Stimulated activated CD8-positive, alpha-beta memory T cell treated with anti-CD3 and anti-CD28 coated beads, Interleukin-15, amount 100 ng/mL, for 24 hours (primary cell): Measurements from ENCODE around the gene ACSF2.
"Not testable (repeated sequence)": the region's sequence is repeated elsewhere in the genome, so short reads cannot be mapped to it uniquely, and the experiment has no call there.

Experiments
- DNase-seq: peaks from one replicate; pipeline ENCODE4 v3.0.0-alpha.2; 2020; ENCODE audit warnings: low read depth

ACSF2 gene, protein sequence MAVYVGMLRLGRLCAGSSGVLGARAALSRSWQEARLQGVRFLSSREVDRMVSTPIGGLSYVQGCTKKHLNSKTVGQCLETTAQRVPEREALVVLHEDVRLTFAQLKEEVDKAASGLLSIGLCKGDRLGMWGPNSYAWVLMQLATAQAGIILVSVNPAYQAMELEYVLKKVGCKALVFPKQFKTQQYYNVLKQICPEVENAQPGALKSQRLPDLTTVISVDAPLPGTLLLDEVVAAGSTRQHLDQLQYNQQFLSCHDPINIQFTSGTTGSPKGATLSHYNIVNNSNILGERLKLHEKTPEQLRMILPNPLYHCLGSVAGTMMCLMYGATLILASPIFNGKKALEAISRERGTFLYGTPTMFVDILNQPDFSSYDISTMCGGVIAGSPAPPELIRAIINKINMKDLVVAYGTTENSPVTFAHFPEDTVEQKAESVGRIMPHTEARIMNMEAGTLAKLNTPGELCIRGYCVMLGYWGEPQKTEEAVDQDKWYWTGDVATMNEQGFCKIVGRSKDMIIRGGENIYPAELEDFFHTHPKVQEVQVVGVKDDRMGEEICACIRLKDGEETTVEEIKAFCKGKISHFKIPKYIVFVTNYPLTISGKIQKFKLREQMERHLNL

DNA sequence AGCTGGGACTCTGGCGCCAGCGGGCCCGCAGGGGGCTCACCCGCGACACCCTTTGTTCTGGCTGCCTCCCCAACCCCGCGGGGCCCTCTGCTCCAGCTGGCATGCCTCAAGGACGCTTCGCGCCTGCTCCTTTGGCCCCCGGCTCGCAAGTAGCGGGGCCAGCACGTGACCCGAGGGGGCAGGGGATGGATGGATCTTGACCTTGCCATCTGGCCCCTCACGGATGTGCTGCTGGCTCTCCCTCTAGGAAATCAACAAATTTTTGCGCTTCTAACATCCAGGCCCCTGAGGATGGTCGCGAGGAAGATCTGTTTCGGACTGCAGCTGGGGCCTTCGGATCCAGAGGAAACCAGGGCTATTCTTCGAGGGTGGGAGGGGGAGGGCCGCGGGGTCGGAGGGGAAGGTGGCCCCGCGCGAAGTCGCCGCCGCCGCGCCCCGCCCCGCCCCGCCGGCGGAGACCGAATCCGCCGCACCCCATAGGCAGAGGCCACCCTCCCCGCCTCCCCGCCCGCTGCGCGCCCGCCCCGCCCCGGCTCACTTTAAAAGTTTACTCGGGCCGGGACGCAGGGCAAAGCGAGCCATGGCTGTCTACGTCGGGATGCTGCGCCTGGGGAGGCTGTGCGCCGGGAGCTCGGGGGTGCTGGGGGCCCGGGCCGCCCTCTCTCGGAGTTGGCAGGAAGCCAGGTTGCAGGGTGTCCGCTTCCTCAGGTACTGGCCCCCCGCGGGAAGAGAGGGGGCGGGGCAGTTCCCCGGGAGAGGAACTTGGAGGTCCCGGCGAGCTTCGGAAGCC, at the start of gene ACSF2:
ACSF2 (plus strand) TSS at position 537 of the 790 bp plus-strand sequence; CDS start at position 581, 44 bp downstream.
- DNase-seq = peak; percentile 49

GRCh38 chr17:50379351-50380132, 46.5 kb upstream of the ACSF2 start:
- no peak for DNase-seq

- DNase-seq = no peak
Measured at GRCh38 chr17:50380369-50381259, 45.4 kb upstream of the ACSF2 start.

GRCh38 chr17:50381260-50381815, 44.7 kb upstream of the ACSF2 start:
- no peak for DNase-seq

DNA sequence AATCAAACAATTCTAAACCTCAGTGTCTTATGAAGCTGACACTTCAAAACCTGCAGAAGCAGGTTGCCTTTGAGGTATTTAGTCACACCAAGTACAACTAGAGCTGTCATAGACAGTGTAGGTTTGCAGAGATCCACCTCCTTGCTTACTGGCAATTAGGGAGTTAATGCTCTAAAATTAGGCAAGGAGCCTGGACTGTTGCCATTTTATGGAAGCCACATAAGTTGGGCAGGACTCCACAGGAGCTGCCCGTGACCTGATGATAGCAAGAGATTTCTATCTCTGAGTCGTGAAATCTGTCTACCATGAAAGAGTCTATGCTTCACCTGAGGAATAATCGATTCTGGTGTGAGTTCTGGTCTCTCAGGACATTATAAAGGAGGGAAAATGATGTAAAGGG, 44.1 kb upstream of the ACSF2 start:
- DNase-seq = no peak

DNA sequence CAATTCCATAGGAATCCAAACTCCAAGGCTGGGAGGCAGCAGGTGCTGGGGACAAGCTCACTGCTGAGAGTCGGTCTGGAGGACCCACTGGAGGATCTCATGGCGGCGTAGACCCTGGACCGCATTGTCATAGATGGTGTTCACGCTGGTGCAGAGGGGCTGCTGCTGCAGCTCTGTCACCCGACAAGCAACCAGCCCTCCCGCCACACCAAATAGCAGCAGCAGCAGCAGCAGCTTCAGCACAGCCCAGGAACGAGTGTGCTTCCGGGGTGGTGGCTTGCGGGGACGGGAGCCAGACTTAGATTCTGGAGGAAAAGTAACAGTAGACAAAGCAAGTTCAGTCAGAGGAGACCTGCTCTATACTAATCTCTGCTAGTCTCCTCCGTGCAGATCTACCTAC, 43.1 kb upstream of the ACSF2 start:
- no peak for DNase-seq

DNA sequence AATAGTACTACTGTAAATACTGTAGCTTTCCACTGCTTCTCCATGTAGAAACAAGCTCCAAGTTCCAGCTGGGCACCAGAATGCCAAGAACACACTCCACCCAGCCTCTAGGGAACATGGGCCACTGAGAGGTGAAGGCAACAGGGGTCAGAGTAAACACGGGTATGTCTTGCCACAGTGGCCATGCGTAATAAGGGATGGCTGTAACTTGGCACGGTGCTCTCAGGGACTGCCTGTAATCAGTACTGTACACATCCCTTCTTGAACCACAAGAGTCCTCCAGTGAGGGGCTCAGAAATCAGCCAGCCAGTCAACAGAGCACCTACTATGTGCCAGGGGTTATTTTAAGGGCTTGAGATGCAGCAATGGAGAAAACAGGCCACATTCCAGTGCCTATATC, 39.5 kb upstream of the ACSF2 start:
- no peak for DNase-seq

DNA sequence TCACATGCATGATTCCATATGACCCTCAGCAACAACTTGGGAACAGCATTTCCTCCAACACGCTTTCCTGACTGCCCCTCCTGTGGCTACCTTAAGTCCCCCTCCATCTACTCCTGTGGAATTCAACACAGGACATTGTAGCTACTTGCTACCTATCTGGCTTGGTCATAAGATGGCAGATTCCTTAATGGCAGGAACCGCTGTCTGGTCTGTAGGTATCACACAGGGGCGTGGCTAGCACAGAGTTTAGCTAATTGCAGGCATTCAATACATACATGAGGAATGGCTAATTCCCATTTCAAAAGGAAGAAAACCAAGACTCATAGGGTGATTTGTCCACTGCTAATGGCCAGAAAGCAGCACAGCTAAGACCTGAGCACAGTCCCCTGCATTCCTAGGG, 37.3 kb upstream of the ACSF2 start:
- DNase-seq = no peak

- DNase-seq = no peak
Measured at GRCh38 chr17:50389534-50389933, 36.5 kb upstream of the ACSF2 start.

- no peak for DNase-seq
Measured at GRCh38 chr17:50392621-50393020, 33.4 kb upstream of the ACSF2 start.

DNA sequence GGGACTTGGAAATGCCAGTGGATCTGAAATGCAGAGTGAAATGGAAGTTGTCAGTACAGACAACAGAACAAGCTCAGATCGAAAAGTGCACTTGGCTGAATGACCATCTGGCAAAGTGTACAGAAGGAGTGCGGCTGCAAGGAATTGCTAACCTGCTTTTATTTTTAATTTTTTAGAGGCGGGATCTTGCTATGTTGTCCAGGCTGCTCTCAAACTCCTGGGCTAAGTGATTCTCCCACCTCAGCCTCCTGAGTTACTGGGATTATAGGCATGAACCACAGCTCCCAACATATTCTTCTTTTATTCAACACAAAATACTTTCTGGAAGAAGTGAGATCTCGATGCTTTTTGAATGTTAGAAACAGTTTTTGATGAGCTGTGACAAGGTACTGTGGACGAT, 32.3 kb upstream of the ACSF2 start:
- no peak for DNase-seq

DNA sequence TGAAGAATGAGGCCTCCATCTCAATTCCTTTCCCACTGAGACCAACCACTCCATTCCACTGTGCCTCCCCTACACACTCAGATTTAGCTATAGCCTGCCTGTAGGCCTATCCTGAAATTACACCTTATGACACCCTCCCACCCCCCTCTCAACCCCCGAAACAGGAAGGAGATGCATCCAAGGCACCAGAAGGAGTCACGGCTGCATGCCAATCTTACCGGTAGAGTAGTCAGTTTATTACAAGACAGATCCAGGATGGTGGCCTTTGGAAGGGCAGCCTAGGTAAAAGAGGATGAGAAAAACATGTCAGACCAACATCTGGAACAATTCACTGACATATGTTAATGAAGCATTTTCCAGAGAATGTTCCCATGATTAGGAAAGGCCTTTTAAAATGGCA, 31.3 kb upstream of the ACSF2 start:
- DNase-seq = no peak

DNA sequence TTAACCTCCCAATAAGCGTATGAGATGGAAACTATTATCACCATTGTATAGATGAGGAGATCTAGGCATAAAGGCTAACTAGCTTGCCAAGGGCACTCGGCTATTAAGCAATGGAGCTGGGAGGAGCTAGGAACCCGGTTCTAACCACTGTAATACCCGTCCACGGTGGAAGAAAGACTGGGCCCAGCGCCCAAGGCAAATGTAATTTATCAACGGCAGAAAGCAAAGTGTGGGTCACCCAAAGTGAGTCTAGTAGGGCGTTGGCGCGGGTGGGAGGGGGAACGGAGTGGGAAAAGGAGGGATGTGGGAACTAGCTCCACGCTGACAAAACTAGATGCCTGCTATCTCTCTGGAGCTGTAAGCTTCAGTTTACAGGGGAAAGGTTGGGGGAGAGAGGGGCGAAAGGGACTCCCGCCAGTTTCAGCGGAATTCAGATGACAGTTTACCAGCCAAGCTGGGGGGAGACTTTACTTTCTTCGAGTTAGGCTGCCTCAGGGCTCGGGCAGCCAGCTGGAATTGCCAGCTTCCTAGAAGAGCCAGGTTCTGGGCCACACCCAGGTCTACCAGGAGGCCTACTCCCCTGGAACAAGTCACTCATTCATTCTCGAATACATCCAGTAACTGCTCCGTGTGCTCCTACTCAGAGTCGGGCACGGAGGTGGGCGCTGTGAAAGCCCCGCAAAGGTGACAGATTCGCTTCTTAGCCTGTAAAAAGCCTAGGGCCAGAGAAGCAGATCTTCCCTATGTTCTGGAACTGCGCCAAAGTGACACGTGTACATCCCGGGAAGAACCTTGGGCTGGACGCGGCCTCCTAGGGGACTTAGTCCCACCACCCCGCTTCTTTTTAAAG, 29.5 kb upstream of the ACSF2 start:
- DNase-seq = no peak

GRCh38 chr17:50397111-50397918, 28.7 kb upstream of the ACSF2 start, which contains the start of gene LRRC59:
Gene LRRC59, minus strand, starts transcription at chr17:50397523. Its CDS starts 206 bp downstream, at chr17:50397317.
- DNase-seq = peak; percentile 93

DNA sequence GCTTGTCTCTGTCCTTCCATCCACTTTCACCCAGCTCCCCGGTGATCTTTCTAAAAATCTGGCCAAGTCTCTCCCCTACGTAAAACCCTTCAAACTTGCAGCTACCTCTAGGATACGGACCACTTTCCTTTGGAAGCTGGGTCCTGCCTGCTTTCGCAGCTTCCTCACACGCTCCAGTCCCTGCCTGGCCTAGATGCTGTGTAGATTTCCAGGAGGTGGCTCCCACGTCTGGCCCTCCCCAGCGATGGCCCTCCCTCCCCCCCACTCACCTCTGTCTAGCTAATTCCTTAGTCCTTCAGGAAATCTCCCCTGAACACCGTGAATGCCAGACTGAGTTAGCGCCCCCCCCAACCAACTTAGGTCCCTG, 28.1 kb upstream of the ACSF2 start:
- no peak for DNase-seq

DNA sequence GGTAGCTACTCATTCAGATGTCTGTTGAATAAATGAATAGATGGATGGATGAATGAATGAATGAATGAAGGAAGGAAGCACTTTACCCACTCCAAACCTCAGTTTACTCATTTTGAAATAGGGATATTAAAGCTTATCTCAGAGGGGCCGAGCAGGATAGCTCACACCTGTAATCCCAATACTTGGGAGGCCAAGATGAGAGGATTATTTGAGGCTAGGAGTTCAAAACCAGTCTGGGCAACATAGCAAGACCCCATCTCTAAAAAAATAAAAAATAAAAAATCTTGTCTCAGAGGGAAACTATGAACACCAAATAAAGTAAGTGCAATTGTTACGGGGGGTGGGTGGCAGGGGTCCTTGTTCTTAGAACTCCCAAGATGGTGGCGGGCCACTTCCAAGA, 27.3 kb upstream of the ACSF2 start:
- not testable (repeated sequence) for DNase-seq

GRCh38 chr17:50399591-50399990, 26.4 kb upstream of the ACSF2 start:
- not testable (repeated sequence) for DNase-seq

GRCh38 chr17:50405351-50405750, 20.7 kb upstream of the ACSF2 start:
- DNase-seq = not testable (repeated sequence)

- DNase-seq = no peak
Measured at GRCh38 chr17:50406578-50406977, 19.4 kb upstream of the ACSF2 start.
